C4-2B (cell line): ENCODE measurements around the gene HDAC1.

ENCODE experiments used
- H3K27ac ChIP-seq: fragments of 450-650 bp; 2 replicates; pipeline ENCODE4 v1.5.1; 2017
- CTCF ChIP-seq: fragments of 450-650 bp; conservative IDR thresholded peaks from 2 replicates; pipeline ENCODE4 v1.5.1; 2017; ENCODE audit warnings: mild to moderate bottlenecking
- ZFX ChIP-seq: fragments of 450-650 bp; IDR thresholded peaks from 2 replicates; pipeline ENCODE4 v1.6.1; 2017

HDAC1 gene

GRCh38 chr1:32266921-32267591, 24.8 kb upstream of the HDAC1 start:
- TF ChIP-seq CTCF (no peak), ZFX (no peak)
- H3K27ac ChIP-seq, result no peak overlapping the region

DNA sequence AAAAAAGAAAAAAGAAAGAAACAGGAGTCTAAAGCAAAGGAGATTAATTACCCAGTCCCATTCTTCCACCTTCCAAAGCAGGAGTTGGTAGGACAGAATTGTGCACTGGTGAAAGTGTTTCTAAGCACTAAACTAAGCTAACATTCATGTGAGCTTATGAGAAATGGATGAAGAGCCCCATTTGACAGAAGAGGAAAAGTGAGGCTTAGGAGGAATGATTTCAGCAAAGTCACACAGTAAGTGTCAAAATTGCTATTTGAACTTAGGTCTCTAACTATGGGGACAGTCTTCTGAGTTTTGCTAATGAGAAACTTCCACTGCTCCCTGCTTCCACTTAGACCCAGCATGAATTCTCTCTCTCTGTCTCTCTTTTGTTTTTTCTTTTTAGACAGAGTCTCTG, 22.1 kb upstream of the HDAC1 start:
- H3K27ac ChIP-seq, result no peak overlapping the region
- TF ChIP-seq ZFX (no peak), CTCF (no peak)

DNA sequence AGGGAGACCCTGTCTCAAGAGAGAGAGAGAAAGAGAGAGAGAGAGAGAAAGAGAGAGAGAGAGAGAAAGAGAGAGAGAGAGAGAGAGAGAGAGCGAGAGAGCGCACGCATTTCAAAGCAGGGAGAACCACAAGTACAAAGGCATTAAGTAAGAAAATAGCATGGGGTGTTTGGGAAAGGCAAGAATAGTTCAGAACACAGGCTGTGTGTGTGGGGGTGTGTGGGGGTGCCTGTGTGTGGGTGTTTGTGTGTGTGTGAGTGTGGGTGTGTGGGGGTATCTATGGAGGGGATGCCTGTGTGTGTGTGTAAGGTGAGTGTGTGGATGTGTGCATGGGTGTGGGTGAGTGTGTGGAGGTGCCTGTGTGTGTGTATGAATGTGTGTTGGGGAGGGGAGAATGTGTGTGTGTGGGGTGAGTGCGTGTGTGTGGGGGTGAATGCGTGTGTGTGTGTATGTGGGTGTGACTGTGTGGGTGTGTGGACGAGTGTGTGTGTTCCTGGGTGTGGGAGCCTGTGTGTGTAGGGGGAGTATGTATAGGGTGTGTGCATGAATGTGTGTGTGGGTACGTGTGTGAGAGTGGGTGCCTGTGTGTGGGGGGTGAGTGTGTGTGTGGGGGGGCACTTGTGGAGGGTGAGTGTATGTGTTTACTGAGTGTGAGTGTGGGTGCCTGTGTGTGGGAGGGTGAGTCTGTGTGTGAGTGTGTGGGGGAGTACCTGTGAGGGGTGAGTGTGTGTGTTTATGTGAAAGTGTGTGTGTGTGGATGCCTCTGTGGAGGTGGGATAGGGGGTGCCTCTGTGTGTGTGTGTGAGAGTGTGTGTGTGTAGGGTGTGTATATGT, 19.1 kb upstream of the HDAC1 start:
- no peak overlapping the region for H3K27ac ChIP-seq
- TF ChIP-seq ZFX, result no peak
- no peak for TF ChIP-seq CTCF

GRCh38 chr1:32273391-32274208, 18.3 kb upstream of the HDAC1 start:
- TF ChIP-seq ZFX (no peak), CTCF (no peak)
- H3K27ac ChIP-seq, result no peak overlapping the region

- H3K27ac ChIP-seq, result peak overlapping the region; percentile 20
- TF ChIP-seq ZFX (no peak), CTCF (no peak)
Measured at GRCh38 chr1:32274646-32275340, 17.1 kb upstream of the HDAC1 start.

- TF ChIP-seq CTCF, result no peak
- TF ChIP-seq ZFX, result no peak
- peak overlapping the region; percentile 20 for H3K27ac ChIP-seq
Measured at GRCh38 chr1:32275424-32275823, 16.5 kb upstream of the HDAC1 start.
